Measurements from ENCODE around the gene P2RY6. TPM values are rescaled to one million over a fixed set of nuclear protein-coding genes. Genes with fewer than 3 reads are reported as not detected.

The P2RY6 gene
- total RNA-seq, 1 donor from 2014 or later = not detected

DNA sequence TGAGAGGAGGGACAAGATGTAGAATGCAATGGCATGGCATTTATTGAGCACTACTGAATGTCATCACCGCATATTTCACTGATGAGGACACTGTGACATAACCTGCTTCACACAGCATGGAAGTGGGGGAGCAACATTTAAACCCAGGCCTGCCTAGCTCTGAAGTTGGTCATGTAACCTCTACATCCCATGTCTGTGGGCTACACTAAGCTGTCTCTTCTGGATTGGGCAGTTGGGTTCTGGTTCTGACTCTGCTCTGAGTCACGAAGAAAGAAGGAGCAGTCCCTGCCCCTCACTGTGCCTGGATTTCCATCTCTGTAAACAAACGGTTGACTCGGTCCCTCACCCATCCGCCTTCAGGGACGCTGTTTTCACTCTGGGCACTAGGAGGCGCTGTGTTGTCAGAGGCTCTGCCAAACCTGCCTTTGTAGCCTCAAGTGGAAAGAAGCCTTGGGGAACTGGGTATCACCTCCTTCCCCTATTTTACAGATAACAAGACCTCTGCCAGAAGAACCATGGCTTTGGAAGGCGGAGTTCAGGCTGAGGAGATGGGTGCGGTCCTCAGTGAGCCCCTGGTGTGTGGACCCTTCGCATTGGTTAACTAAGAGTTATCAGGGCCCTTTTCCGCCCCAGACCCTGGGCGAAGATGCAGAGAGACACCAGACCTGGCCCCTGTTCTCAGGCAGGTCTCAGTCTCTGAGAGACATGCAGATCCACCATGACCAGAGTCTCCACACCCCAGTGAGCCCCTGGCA lies 23.3 kb downstream of the P2RY6 start:
- Mint-ChIP-seq H3K4me1 (ENCODE audit: unreplicated experiment) (peaks cover 5% of the 10 kb centered on the region), H3K9me3 (ENCODE audit: unreplicated experiment) (no peaks in the 10 kb centered on the region), H3K4me3 (ENCODE audit: unreplicated experiment) (no peak overlapping the region), H3K36me3 (ENCODE audit: unreplicated experiment) (no peaks in the 10 kb centered on the region), H3K27ac (ENCODE audit: unreplicated experiment) (no peak overlapping the region), H3K27me3 (ENCODE audit: unreplicated experiment) (peaks cover 3% of the 10 kb centered on the region)
- TF ChIP-seq, protein P1, sequence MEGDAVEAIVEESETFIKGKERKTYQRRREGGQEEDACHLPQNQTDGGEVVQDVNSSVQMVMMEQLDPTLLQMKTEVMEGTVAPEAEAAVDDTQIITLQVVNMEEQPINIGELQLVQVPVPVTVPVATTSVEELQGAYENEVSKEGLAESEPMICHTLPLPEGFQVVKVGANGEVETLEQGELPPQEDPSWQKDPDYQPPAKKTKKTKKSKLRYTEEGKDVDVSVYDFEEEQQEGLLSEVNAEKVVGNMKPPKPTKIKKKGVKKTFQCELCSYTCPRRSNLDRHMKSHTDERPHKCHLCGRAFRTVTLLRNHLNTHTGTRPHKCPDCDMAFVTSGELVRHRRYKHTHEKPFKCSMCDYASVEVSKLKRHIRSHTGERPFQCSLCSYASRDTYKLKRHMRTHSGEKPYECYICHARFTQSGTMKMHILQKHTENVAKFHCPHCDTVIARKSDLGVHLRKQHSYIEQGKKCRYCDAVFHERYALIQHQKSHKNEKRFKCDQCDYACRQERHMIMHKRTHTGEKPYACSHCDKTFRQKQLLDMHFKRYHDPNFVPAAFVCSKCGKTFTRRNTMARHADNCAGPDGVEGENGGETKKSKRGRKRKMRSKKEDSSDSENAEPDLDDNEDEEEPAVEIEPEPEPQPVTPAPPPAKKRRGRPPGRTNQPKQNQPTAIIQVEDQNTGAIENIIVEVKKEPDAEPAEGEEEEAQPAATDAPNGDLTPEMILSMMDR (IDR thresholded peaks at IDR 0.05) = peak; percentile 92
- DNase-seq (ENCODE audit: extremely low spot score, unreplicated experiment) = peak; percentile 92

- peaks cover 8% of the 10 kb centered on the region for H3K4me1 Mint-ChIP-seq (ENCODE audit: unreplicated experiment)
- H3K4me3 Mint-ChIP-seq (ENCODE audit: unreplicated experiment) = no peak overlapping the region
- H3K9me3 Mint-ChIP-seq (ENCODE audit: unreplicated experiment) = no peaks in the 10 kb centered on the region
These were observed 23.8 kb downstream of the P2RY6 start for GRCh38 chr11:73295996-73296318.

GRCh38 chr11:73296501-73297230 lies 24.5 kb downstream of the P2RY6 start:
- Mint-ChIP-seq H3K9me3 (ENCODE audit: unreplicated experiment) (no peaks in the 10 kb centered on the region), H3K4me3 (ENCODE audit: unreplicated experiment) (no peak overlapping the region), H3K27ac (ENCODE audit: unreplicated experiment) (no peak overlapping the region), H3K4me1 (ENCODE audit: unreplicated experiment) (peaks cover 8% of the 10 kb centered on the region), H3K36me3 (ENCODE audit: unreplicated experiment) (no peaks in the 10 kb centered on the region), H3K27me3 (ENCODE audit: unreplicated experiment) (peaks cover 3% of the 10 kb centered on the region)
- no peak for DNase-seq (ENCODE audit: extremely low spot score, unreplicated experiment)
- TF ChIP-seq, protein P1 (IDR thresholded peaks at IDR 0.05) = no peak

More at GRCh38 chr11:73295996-73296318, 23.8 kb downstream of the P2RY6 start:
- H3K36me3 Mint-ChIP-seq (ENCODE audit: unreplicated experiment) = no peaks in the 10 kb centered on the region
- peaks cover 3% of the 10 kb centered on the region for H3K27me3 Mint-ChIP-seq (ENCODE audit: unreplicated experiment)
- no peak for DNase-seq (ENCODE audit: extremely low spot score, unreplicated experiment)
- H3K27ac Mint-ChIP-seq (ENCODE audit: unreplicated experiment) = no peak overlapping the region
- TF ChIP-seq, protein P1 (IDR thresholded peaks at IDR 0.05) = no peak

GRCh38 chr11:73297231-73297590 lies 25.1 kb downstream of the P2RY6 start:
- Mint-ChIP-seq H3K27ac (ENCODE audit: unreplicated experiment) (no peak overlapping the region), H3K4me1 (ENCODE audit: unreplicated experiment) (peaks cover 8% of the 10 kb centered on the region), H3K36me3 (ENCODE audit: unreplicated experiment) (no peaks in the 10 kb centered on the region), H3K27me3 (ENCODE audit: unreplicated experiment) (peaks cover 3% of the 10 kb centered on the region), H3K9me3 (ENCODE audit: unreplicated experiment) (no peaks in the 10 kb centered on the region), H3K4me3 (ENCODE audit: unreplicated experiment) (no peak overlapping the region)
- TF ChIP-seq, protein P1 (IDR thresholded peaks at IDR 0.05) = no peak
- DNase-seq (ENCODE audit: extremely low spot score, unreplicated experiment) = no peak

DNA sequence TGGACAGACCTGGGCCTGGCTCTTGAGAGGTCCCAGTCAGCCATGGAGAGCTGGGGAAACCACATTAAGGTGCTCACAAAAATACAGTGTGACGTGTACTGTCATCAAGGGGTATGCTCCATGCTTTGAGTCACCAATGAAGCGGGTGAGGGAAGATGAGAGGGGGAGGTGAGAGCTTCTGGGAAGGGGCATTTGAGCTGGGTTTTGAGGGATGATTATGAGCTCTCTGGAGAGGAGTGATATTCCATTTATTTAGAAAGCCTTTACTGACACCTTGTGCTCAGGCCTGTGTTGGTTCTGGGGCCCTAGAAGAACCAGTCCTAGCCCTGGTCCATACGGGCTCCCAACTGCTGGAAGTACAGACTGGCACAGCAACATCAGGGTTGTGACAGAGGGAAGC lies 25.6 kb downstream of the P2RY6 start:
- Mint-ChIP-seq H3K4me3 (ENCODE audit: unreplicated experiment) (no peak overlapping the region), H3K9me3 (ENCODE audit: unreplicated experiment) (no peaks in the 10 kb centered on the region), H3K4me1 (ENCODE audit: unreplicated experiment) (peaks cover 8% of the 10 kb centered on the region), H3K27ac (ENCODE audit: unreplicated experiment) (no peak overlapping the region), H3K27me3 (ENCODE audit: unreplicated experiment) (peaks cover 3% of the 10 kb centered on the region), H3K36me3 (ENCODE audit: unreplicated experiment) (no peaks in the 10 kb centered on the region)
- TF ChIP-seq, protein P1 (IDR thresholded peaks at IDR 0.05) = no peak
- DNase-seq (ENCODE audit: extremely low spot score, unreplicated experiment) = no peak

Data from osteocyte (in vitro differentiated cells).